Osteoblast (primary cell): ENCODE data around the gene COQ10A. TPM values are rescaled to one million over a fixed set of nuclear protein-coding genes. Genes with fewer than 3 reads are reported as not detected.
"Not testable (repeated sequence)": the region's sequence is repeated elsewhere in the genome, so short reads cannot be mapped to it uniquely, and the experiment has no call there.

Experiments used
- DNase-seq: peaks from one replicate; pipeline ENCODE4 v3.0.0; 2011; ENCODE audit warnings: low spot score, mixed read lengths; ENCODE audit not compliant: insufficient read length; ENCODE audit errors: missing footprints
- H2AFZ ChIP-seq: 2 replicates; pipeline ENCODE4 v1.6.0; 2011; ENCODE audit warnings: mild to moderate bottlenecking, low read length
- H3K27ac ChIP-seq: 2 replicates; pipeline ENCODE4 v1.5.1; 2011; ENCODE audit warnings: mild to moderate bottlenecking, low read depth, low read length, moderate library complexity
- H3K27me3 ChIP-seq: 2 replicates; pipeline ENCODE4 v1.6.0; 2012; ENCODE audit warnings: mild to moderate bottlenecking, control low read depth, inconsistent platforms, low read length, moderate library complexity; ENCODE audit not compliant: insufficient read depth
- H3K36me3 ChIP-seq: 2 replicates; pipeline ENCODE4 v1.5.1; 2011; ENCODE audit warnings: mild to moderate bottlenecking, low read length, control low read depth, moderate library complexity; ENCODE audit not compliant: insufficient read depth
- H3K4me1 ChIP-seq: 2 replicates; pipeline ENCODE4 v1.5.1; 2011; ENCODE audit warnings: mild to moderate bottlenecking, low read length, control low read depth, moderate library complexity; ENCODE audit not compliant: insufficient read depth
- H3K4me2 ChIP-seq: 2 replicates; pipeline ENCODE4 v1.6.0; 2011; ENCODE audit warnings: mild to moderate bottlenecking, low read length; ENCODE audit not compliant: insufficient read depth
- H3K4me3 ChIP-seq: fragments of 200-600 bp; sonication (generic); 3 replicates; pipeline ENCODE4 v1.5.1; 2012; ENCODE audit warnings: mild to moderate bottlenecking, low read length, inconsistent platforms; ENCODE audit not compliant: insufficient read depth
- H3K79me2 ChIP-seq: 2 replicates; pipeline ENCODE4 v1.6.0; 2012; ENCODE audit warnings: mild to moderate bottlenecking, low read length, control low read depth, inconsistent platforms; ENCODE audit not compliant: insufficient read depth
- H3K9me3 ChIP-seq: 2 replicates; pipeline ENCODE4 v1.5.1; 2011; ENCODE audit warnings: low read depth, low read length, control low read depth
- H4K20me1 ChIP-seq: 2 replicates; pipeline ENCODE4 v1.6.0; 2012; ENCODE audit warnings: mild to moderate bottlenecking, low read length, control low read depth; ENCODE audit not compliant: insufficient read depth
- total RNA-seq: library from RNA; depleted of rRNA; stranded (reverse); fragments of >200 nt; gene quantifications from 2 replicates; pipeline ENCODE4 v1.2.3, GENCODE V29; 2012
- TF ChIP-seq, protein P1 (sequence below): IDR thresholded peaks from 2 replicates; pipeline ENCODE4 v1.5.1; 2011; ENCODE audit warnings: mild to moderate bottlenecking, low read depth, low read length, moderate library complexity; ENCODE audit errors: extremely low read depth

The COQ10A gene
- total RNA-seq, 1 donor, result 10.1 TPM

DNA sequence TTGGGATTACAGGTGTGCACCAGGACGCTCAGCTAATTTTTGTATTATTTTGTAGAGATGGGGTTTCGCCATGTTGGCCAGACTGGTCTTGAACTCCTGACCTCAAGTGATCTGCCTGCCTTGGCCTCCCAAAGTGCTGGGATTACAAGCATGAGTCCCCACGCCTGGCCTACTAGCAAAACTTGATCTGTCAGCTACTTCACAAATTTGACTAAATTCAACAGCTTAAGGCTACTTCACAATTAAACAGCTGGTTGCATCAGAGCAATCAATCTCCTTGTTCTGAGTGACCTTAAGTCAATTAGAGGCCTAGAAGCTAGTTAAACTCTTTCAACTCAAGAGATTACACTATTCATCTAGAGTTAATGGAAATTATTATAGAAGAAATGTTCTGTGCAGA lies 12.2 kb downstream of the COQ10A start:
- Histone ChIP-seq H3K27ac (no peak overlapping the region), H4K20me1 (no peaks in the 10 kb centered on the region), H3K4me1 (no peaks in the 10 kb centered on the region), H3K4me3 (no peak overlapping the region), H3K9me3 (no peaks in the 10 kb centered on the region), H2AFZ (no peak overlapping the region), H3K27me3 (no peaks in the 10 kb centered on the region), H3K4me2 (no peak overlapping the region), H3K36me3 (peaks cover 86% of the 10 kb centered on the region), H3K79me2 (no peaks in the 10 kb centered on the region)
- TF ChIP-seq, protein P1, sequence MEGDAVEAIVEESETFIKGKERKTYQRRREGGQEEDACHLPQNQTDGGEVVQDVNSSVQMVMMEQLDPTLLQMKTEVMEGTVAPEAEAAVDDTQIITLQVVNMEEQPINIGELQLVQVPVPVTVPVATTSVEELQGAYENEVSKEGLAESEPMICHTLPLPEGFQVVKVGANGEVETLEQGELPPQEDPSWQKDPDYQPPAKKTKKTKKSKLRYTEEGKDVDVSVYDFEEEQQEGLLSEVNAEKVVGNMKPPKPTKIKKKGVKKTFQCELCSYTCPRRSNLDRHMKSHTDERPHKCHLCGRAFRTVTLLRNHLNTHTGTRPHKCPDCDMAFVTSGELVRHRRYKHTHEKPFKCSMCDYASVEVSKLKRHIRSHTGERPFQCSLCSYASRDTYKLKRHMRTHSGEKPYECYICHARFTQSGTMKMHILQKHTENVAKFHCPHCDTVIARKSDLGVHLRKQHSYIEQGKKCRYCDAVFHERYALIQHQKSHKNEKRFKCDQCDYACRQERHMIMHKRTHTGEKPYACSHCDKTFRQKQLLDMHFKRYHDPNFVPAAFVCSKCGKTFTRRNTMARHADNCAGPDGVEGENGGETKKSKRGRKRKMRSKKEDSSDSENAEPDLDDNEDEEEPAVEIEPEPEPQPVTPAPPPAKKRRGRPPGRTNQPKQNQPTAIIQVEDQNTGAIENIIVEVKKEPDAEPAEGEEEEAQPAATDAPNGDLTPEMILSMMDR, result no peak
- DNase-seq, result no peak

DNA sequence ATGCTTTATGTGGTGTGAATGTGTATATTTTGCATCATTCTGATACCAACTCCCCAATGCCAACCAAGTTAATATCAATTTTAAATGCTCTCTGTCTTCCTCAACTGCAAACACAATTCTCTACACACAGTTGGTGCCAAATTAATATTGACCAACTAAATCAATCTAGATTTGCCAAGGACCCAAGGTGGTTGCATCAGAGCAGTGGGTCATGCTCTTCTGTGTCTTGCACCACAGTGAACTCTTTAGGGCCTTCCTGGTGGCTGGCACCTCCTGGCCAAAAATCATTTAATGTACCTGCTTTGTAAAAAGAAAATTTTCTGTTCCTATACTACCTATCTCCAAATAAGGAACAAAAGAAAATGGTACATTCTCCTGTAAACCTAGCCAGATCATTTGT lies 14.1 kb downstream of the COQ10A start:
- no peak overlapping the region for H3K27ac ChIP-seq
- H3K27me3 ChIP-seq, result no peaks in the 10 kb centered on the region
- H3K79me2 ChIP-seq, result no peaks in the 10 kb centered on the region
- H2AFZ ChIP-seq, result no peak overlapping the region
- TF ChIP-seq, protein P1, result no peak
- no peak overlapping the region for H3K4me2 ChIP-seq
- H3K4me1 ChIP-seq, result no peaks in the 10 kb centered on the region
- H3K9me3 ChIP-seq, result no peaks in the 10 kb centered on the region
- no peak overlapping the region for H3K4me3 ChIP-seq
- peaks cover 78% of the 10 kb centered on the region for H3K36me3 ChIP-seq
- H4K20me1 ChIP-seq, result no peaks in the 10 kb centered on the region
- no peak for DNase-seq

DNA sequence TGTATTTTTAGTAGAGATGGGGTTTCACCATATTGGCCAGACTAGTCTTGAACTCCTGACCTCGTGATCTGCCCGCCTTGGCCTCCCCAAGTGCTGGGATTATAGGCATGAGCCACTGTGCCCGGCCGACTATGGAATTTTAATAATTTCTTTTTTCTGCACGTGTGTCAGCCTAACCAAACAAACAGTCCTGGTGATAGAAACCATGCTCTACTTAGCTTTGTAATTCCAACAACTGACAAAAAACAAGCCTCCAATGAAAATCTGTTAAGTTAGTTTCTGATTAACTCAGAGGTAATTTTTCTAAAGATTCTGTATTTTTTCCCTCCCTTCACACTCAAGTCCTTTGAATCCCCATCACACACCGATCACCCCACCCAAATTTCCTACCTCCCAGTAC lies 15.3 kb downstream of the COQ10A start:
- Histone ChIP-seq H3K4me2 (no peak overlapping the region), H3K4me3 (no peak overlapping the region), H3K9me3 (no peaks in the 10 kb centered on the region), H3K27ac (no peak overlapping the region), H3K79me2 (peaks cover 7% of the 10 kb centered on the region), H4K20me1 (peaks cover 5% of the 10 kb centered on the region), H3K27me3 (no peaks in the 10 kb centered on the region), H3K4me1 (peaks cover 5% of the 10 kb centered on the region), H2AFZ (no peak overlapping the region), H3K36me3 (peaks cover 79% of the 10 kb centered on the region)
- no peak for DNase-seq
- TF ChIP-seq, protein P1, result no peak

DNA sequence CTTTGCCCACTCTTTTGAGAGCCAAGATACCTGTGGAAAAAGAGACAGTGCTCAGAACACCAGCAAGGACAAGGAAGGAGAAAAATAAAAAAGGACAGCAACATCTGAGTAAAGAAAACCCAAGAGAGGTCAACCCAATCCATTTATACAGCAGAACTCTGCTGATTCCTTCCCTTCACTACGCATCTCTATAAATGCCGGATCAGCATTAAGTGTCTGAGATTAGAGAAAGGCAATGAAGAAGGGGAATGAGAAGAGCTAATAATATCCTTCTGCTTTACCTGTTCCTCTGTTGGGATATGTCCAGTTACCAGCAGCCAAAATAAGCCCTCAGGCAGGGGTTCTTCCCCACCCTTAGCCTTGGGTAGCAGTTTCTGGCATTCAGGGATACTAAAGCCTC lies 15.8 kb downstream of the COQ10A start:
- Histone ChIP-seq H3K4me3 (no peak overlapping the region), H3K36me3 (peaks cover 75% of the 10 kb centered on the region), H2AFZ (no peak overlapping the region), H4K20me1 (peaks cover 5% of the 10 kb centered on the region), H3K9me3 (no peaks in the 10 kb centered on the region), H3K4me1 (peaks cover 5% of the 10 kb centered on the region), H3K4me2 (no peak overlapping the region), H3K27me3 (no peaks in the 10 kb centered on the region), H3K79me2 (peaks cover 8% of the 10 kb centered on the region), H3K27ac (no peak overlapping the region)
- TF ChIP-seq, protein P1, result no peak
- DNase-seq, result no peak

DNA sequence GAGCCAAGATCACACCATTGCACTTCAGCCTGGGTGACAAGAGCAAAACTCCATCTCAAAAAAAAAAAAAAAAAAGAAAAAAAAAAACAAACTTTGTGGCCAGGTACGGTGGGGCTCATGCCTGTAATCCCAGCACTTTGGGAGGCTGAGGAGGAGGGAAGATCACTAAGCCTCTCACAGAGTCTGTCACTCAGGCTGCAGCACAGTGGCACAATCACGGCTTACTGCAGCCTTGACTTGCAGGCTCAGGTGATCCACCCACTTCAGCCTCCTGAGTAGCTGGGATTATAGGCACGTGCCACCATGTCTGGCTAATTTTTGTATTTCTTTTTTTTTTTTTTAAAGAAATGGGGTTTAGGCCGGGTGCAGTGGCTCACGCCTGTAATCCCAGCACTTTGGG lies 17.5 kb downstream of the COQ10A start:
- not testable (repeated sequence) for H3K4me1 ChIP-seq, DNase-seq, H2AFZ ChIP-seq, H3K27me3 ChIP-seq, H3K4me2 ChIP-seq, H3K27ac ChIP-seq, H4K20me1 ChIP-seq, H3K9me3 ChIP-seq, H3K4me3 ChIP-seq
- peaks cover 22% of the 10 kb centered on the region for H3K79me2 ChIP-seq
- H3K36me3 ChIP-seq, result peaks cover 61% of the 10 kb centered on the region
